PC-9 (cell line): ENCODE data around the gene WNT4. TPM values are rescaled to one million over a fixed set of nuclear protein-coding genes. Genes with fewer than 3 reads are reported as not detected.

Experiments used
- BruUV-seq: library from RNA; stranded (reverse); fragments of 400-500 nt; replicated peaks from 2 replicates; lab custom pipeline; 2021; lab: Mats Ljungman, UMichigan
- CTCF ChIA-PET: fragments of 300-600 bp; sonication (Branson Sonifier 250); formaldehyde crosslinking; loops from one replicate; lab custom pipeline; 2022; ENCODE audit warnings: antibody characterized with exemption; lab: Charles Lee
- POLR2A ChIA-PET: fragments of 300-600 bp; sonication (Branson Sonifier 250); formaldehyde crosslinking; loops from one replicate; lab custom pipeline; 2022; ENCODE audit warnings: antibody characterized with exemption; ENCODE audit not compliant: unreplicated experiment; lab: Charles Lee
- DNase-seq, 2 experiments: peaks; one replicate each; pipeline versions ENCODE4 v3.0.0 to v3.0.0-alpha.2; 2015 to 2022; ENCODE audit warnings: mixed read lengths in 1 of 2
- H2AFZ ChIP-seq: fragments of 200-600 bp; sonication (generic); 2 replicates; pipeline ENCODE4 v1.8.1; 2017; ENCODE audit warnings: antibody characterized with exemption
- H3F3A ChIP-seq: fragments of 200-600 bp; sonication (generic); 2 replicates; pipeline ENCODE4 v1.8.1; 2017; ENCODE audit warnings: antibody characterized with exemption, mild to moderate bottlenecking, low read depth; ENCODE audit not compliant: insufficient read depth
- H3K27ac ChIP-seq: fragments of 200-600 bp; sonication (generic); 2 replicates; pipeline ENCODE4 v1.6.1; 2016; ENCODE audit warnings: mixed run types
- H3K27me3 ChIP-seq: fragments of 200-600 bp; sonication (generic); 2 replicates; pipeline ENCODE4 v1.6.1; 2016; ENCODE audit warnings: low read depth, mixed run types; ENCODE audit not compliant: insufficient read depth
- H3K36me3 ChIP-seq: fragments of 200-600 bp; sonication (generic); 2 replicates; pipeline ENCODE4 v1.6.1; 2016; ENCODE audit warnings: low read depth, mixed run types
- H3K4me1 ChIP-seq: fragments of 200-600 bp; sonication (generic); replicated peaks from 2 replicates; pipeline ENCODE4 v1.6.1; 2016; ENCODE audit warnings: mixed run types; ENCODE audit not compliant: insufficient read depth
- H3K4me2 ChIP-seq: fragments of 200-600 bp; sonication (generic); 2 replicates; pipeline ENCODE4 v1.6.1; 2017; ENCODE audit warnings: mixed run types
- H3K4me3 ChIP-seq: fragments of 200-600 bp; sonication (generic); 2 replicates; pipeline ENCODE4 v1.6.1; 2016; ENCODE audit warnings: mixed run types
- H3K79me2 ChIP-seq: fragments of 200-600 bp; sonication (generic); 2 replicates; pipeline ENCODE4 v1.6.1; 2017; ENCODE audit warnings: low read depth, mixed run types
- H3K9me2 ChIP-seq: fragments of 200-600 bp; sonication (generic); 2 replicates; pipeline ENCODE4 v1.8.1; 2017; ENCODE audit warnings: mild to moderate bottlenecking; ENCODE audit not compliant: insufficient read depth
- H3K9me3 ChIP-seq: fragments of 200-600 bp; sonication (generic); 2 replicates; pipeline ENCODE4 v1.8.1; 2016; ENCODE audit warnings: low read depth; ENCODE audit not compliant: insufficient read depth
- H4K20me1 ChIP-seq: fragments of 200-600 bp; sonication (generic); 2 replicates; pipeline ENCODE4 v1.8.1; 2017; ENCODE audit not compliant: insufficient read depth
- EZH2 ChIP-seq: fragments of 200-600 bp; sonication (generic); IDR thresholded peaks from 2 replicates; pipeline ENCODE4 v1.8.0; 2017; ENCODE audit warnings: antibody characterized with exemption, low read depth
- intact Hi-C: fragments of 100-400 bp; cut with micrococcal nuclease; formaldehyde crosslinking; loops from one replicate; pipeline ENCODE4 v1.10.0; 2022; ENCODE audit not compliant: unreplicated experiment
- total RNA-seq: library from RNA; stranded (reverse); gene quantifications from 2 replicates; pipeline ENCODE4 v1.2.3, GENCODE V29; 2021
- TF ChIP-seq, protein P1 (sequence below): fragments of 200-600 bp; sonication (generic); conservative IDR thresholded peaks from 2 replicates; pipeline ENCODE4 v1.6.1; 2017; ENCODE audit warnings: mixed run types, antibody characterized with exemption, mild to moderate bottlenecking, moderate library complexity

The WNT4 gene
- total RNA-seq, 1 experiment from 2014 or later, result 0.83 TPM

DNA sequence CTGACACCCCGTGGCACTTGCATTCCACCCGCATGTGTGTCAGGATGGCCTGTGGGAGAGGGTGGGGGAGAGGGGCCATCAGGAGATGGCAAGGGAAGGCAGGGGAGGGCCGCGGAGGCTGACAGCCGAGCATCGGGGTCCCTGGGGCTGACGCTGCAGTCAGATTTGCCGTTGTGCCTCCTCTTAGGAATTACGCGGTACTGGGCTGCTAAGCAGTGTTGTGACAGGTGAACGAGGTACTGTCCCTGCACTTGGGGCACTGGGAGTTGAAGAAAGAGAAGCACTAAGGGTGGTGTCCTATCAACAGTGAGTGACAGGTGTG lies 22.5 kb downstream of the WNT4 start:
- H2AFZ ChIP-seq, result no peak overlapping the region
- no peaks in the 10 kb centered on the region for H3K4me1 ChIP-seq
- no peaks in the 10 kb centered on the region for H3K79me2 ChIP-seq
- no peaks in the 10 kb centered on the region for H3F3A ChIP-seq
- H3K9me3 ChIP-seq, result no peaks in the 10 kb centered on the region
- no TSS peak for BruUV-seq
- DNase-seq, result no peak
- H3K27me3 ChIP-seq, result no peaks in the 10 kb centered on the region
- H3K27ac ChIP-seq, result no peak overlapping the region
- H3K4me2 ChIP-seq, result no peak overlapping the region
- ChIA-PET POLR2A (no interaction called here), CTCF (no interaction called here)
- H3K9me2 ChIP-seq, result no peaks in the 10 kb centered on the region
- no peaks in the 10 kb centered on the region for H4K20me1 ChIP-seq
- TF ChIP-seq EZH2, result no peak
- TF ChIP-seq, protein P1, sequence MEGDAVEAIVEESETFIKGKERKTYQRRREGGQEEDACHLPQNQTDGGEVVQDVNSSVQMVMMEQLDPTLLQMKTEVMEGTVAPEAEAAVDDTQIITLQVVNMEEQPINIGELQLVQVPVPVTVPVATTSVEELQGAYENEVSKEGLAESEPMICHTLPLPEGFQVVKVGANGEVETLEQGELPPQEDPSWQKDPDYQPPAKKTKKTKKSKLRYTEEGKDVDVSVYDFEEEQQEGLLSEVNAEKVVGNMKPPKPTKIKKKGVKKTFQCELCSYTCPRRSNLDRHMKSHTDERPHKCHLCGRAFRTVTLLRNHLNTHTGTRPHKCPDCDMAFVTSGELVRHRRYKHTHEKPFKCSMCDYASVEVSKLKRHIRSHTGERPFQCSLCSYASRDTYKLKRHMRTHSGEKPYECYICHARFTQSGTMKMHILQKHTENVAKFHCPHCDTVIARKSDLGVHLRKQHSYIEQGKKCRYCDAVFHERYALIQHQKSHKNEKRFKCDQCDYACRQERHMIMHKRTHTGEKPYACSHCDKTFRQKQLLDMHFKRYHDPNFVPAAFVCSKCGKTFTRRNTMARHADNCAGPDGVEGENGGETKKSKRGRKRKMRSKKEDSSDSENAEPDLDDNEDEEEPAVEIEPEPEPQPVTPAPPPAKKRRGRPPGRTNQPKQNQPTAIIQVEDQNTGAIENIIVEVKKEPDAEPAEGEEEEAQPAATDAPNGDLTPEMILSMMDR, result no peak
- intact Hi-C loops, result no loop called here
- H3K36me3 ChIP-seq, result no peaks in the 10 kb centered on the region
- H3K4me3 ChIP-seq, result no peak overlapping the region

DNA sequence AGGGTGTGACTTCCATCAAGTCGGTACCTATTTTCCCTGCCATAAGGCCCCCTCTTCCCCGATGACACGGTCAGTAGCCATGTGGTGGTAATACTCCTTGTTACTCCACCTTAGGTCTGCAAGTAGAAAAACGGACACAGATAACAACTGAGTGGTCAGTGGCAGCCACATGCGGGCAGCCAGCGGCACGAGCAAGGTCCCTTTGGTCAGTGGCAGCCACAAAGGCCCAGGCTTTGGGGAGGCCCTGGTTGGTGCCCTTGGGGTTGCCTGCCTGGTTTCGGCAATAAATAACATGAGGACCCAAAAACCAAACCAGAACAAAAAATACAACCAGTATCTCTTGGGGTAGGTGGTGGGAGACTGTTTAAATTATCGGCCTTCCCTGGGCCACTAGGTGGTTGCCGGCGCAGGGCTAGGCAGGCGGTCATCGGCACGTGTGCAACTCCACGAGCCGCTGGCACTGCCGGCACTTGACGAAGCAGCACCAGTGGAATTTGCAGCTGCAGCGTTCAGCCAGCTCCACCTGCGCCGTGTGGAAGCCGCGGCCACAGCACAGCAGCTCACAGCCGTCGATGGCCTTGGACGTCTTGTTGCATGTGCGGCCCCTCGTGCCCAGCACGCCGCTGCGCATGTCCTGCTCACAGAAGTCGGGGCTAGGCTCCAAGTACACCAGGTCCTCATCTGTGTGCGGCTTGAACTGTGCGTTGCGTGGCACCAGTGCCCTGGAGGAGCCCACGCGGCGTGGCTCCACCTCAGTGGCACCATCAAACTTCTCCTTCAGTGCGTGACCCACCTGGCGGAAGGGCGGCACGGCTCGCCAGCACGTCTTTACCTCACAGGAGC lies 23.1 kb downstream of the WNT4 start:
- Histone ChIP-seq H3K27me3 (no peaks in the 10 kb centered on the region), H3F3A (no peaks in the 10 kb centered on the region), H2AFZ (no peak overlapping the region), H3K9me3 (no peaks in the 10 kb centered on the region), H3K27ac (no peak overlapping the region), H3K4me2 (no peak overlapping the region), H4K20me1 (no peaks in the 10 kb centered on the region), H3K79me2 (no peaks in the 10 kb centered on the region), H3K4me3 (no peak overlapping the region), H3K36me3 (no peaks in the 10 kb centered on the region), H3K4me1 (no peaks in the 10 kb centered on the region), H3K9me2 (no peaks in the 10 kb centered on the region)
- ChIA-PET CTCF (no interaction called here), POLR2A (no interaction called here)
- intact Hi-C loops, result no loop called here
- no peak for TF ChIP-seq EZH2
- TF ChIP-seq, protein P1, result no peak
- DNase-seq, result no peak
- BruUV-seq, result no TSS peak

DNA sequence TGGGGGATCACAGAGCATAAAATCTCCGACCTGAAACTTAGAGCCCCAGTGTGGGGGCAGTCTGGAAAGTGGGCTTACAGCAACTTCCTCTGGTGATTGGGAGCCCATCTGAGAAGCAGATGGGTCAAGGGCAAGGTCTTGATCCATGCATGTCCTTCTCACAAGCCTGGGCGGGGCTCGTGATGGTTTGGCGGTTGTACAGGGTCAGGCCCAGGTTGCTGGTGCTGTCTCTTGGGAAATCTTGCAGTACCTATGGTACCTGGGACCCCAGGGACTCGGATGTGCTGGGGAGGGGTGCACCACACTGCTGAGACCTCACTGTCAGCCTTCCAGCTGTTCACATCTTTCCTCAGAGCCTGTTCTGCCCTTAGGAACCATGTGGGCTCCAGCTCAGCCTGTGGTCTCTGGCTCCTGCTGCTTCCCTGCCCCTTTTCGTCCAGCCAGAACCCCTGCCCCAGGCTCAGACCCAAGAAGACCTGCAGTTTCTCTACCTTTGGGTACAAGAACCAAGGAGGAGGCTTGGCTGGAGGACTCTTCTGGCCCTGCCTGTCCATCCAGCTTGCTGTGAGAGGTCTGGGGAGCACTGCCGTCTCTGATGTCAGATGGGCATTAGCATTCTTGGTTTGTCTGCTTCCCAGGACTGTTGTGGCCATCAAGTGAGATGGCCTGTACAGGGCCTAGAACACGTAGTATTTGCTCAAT lies 24.5 kb downstream of the WNT4 start:
- Histone ChIP-seq H3K27ac (no peak overlapping the region), H3K4me3 (no peak overlapping the region), H3K27me3 (no peaks in the 10 kb centered on the region), H3K9me3 (no peaks in the 10 kb centered on the region), H3K4me2 (no peak overlapping the region), H3F3A (no peaks in the 10 kb centered on the region), H3K79me2 (no peaks in the 10 kb centered on the region), H3K9me2 (no peaks in the 10 kb centered on the region), H3K4me1 (no peaks in the 10 kb centered on the region), H3K36me3 (no peaks in the 10 kb centered on the region), H4K20me1 (no peaks in the 10 kb centered on the region), H2AFZ (no peak overlapping the region)
- DNase-seq, result no peak
- BruUV-seq, result no TSS peak
- POLR2A ChIA-PET, result interaction anchor here (0.6 kb wide), 1 partner anchor 21 kb away, joined by 3 read pairs; no protein-coding TSS in a partner anchor
- intact Hi-C loops, result no loop called here
- CTCF ChIA-PET, result no interaction called here
- TF ChIP-seq EZH2, result no peak
